LNCaP clone FGC (cell line): ENCODE measurements around the gene CENPU.

Source experiments
- DNase-seq: peaks from one replicate; pipeline ENCODE4 v3.0.0-alpha.2; 2011; ENCODE audit warnings: low read depth
- H3K4me3 ChIP-seq: 2 replicates; pipeline ENCODE4 v1.5.1; 2011; ENCODE audit warnings: mild to moderate bottlenecking, low read depth, low read length, control low read depth
- CTCF ChIP-seq: IDR thresholded peaks from 2 replicates; pipeline ENCODE4 v1.5.1; 2012; ENCODE audit warnings: mild to moderate bottlenecking; ENCODE audit not compliant: control insufficient read depth, insufficient read depth; ENCODE audit errors: extremely low read depth

The CENPU gene

GRCh38 chr4:184695178-184695896 lies 38.6 kb downstream of the CENPU start:
- no peak for DNase-seq
- TF ChIP-seq CTCF: no peak
- H3K4me3 ChIP-seq: no peak overlapping the region

GRCh38 chr4:184694412-184694956 lies 39.4 kb downstream of the CENPU start:
- H3K4me3 ChIP-seq: no peak overlapping the region
- TF ChIP-seq CTCF: no peak
- DNase-seq: no peak

GRCh38 chr4:184693056-184693455 lies 40.8 kb downstream of the CENPU start:
- TF ChIP-seq CTCF: no peak
- DNase-seq: no peak
- no peak overlapping the region for H3K4me3 ChIP-seq

- no peak for DNase-seq
- no peak for TF ChIP-seq CTCF
- no peak overlapping the region for H3K4me3 ChIP-seq
These were observed 44.2 kb downstream of the CENPU start for GRCh38 chr4:184689681-184690080.

- TF ChIP-seq CTCF: no peak
- DNase-seq: no peak
- no peak overlapping the region for H3K4me3 ChIP-seq
These were observed 45.4 kb downstream of the CENPU start for GRCh38 chr4:184688447-184688846.

GRCh38 chr4:184688005-184688404 lies 45.9 kb downstream of the CENPU start:
- H3K4me3 ChIP-seq: no peak overlapping the region
- no peak for DNase-seq
- TF ChIP-seq CTCF: no peak
